ENCODE data around the gene ITPKB. TPM values are rescaled to one million over a fixed set of nuclear protein-coding genes. Genes with fewer than 3 reads are reported as not detected.
A peak's percentile ranks its signal among the peaks of the same experiment; 100 is the strongest.
"Not testable (repeated sequence)": the region's sequence is repeated elsewhere in the genome, so short reads cannot be mapped to it uniquely, and the experiment has no call there.

Gene ITPKB
- total RNA-seq, 2 experiments from 2014 or later: 43.6 to 44.4 TPM

- Mint-ChIP-seq H3K27ac (no peak overlapping the region), H3K9me3 (no peaks in the 10 kb centered on the region), H3K27me3 (peaks cover 2% of the 10 kb centered on the region), H3K36me3 (ENCODE audit: low read depth) (no peaks in the 10 kb centered on the region), H3K4me1 (no peaks in the 10 kb centered on the region), H3K4me3 (no peak overlapping the region)
- no peak for DNase-seq
- CTCF ChIA-PET: interaction anchor here (0.7 kb wide), 2 partner anchors 13 to 52 kb away, joined by 3 read pairs; no protein-coding TSS in a partner anchor
- POLR2A ChIA-PET: no interaction called here
Measured at GRCh38 chr1:226772446-226773139, 33.5 kb upstream of the ITPKB start.

- H3K4me3 Mint-ChIP-seq; H3K9me3 Mint-ChIP-seq; H3K36me3 Mint-ChIP-seq (ENCODE audit: low read depth); DNase-seq; H3K27ac Mint-ChIP-seq; POLR2A ChIA-PET: not testable (repeated sequence)
- CTCF ChIA-PET: interaction anchor here (1.2 kb wide), 1 partner anchor 159 kb away, joined by 3 read pairs; no protein-coding TSS in a partner anchor
- Mint-ChIP-seq H3K27me3 (peaks cover 13% of the 10 kb centered on the region), H3K4me1 (peaks cover 22% of the 10 kb centered on the region)
Measured at GRCh38 chr1:226767170-226767569, 28.1 kb upstream of the ITPKB start.

- peaks cover 2% of the 10 kb centered on the region for H3K9me3 Mint-ChIP-seq
- peaks cover 14% of the 10 kb centered on the region for H3K27me3 Mint-ChIP-seq
- CTCF ChIA-PET: interaction anchor here (1.2 kb wide), 1 partner anchor 158 kb away, joined by 3 read pairs; no protein-coding TSS in a partner anchor
- H3K27ac Mint-ChIP-seq: no peak overlapping the region
- H3K36me3 Mint-ChIP-seq (ENCODE audit: low read depth): no peaks in the 10 kb centered on the region
- POLR2A ChIA-PET: no interaction called here
- no peak overlapping the region for H3K4me3 Mint-ChIP-seq
- H3K4me1 Mint-ChIP-seq: peaks cover 24% of the 10 kb centered on the region
- no peak for DNase-seq
Measured at GRCh38 chr1:226766565-226766964, 27.5 kb upstream of the ITPKB start.

- ChIA-PET CTCF (no interaction called here), POLR2A (interaction anchor here (1.5 kb wide), 1 partner anchor 25 kb away, joined by 6 read pairs; the partner anchor contains the start of gene ITPKB)
- H3K27me3 Mint-ChIP-seq: peaks cover 12% of the 10 kb centered on the region
- peaks cover 28% of the 10 kb centered on the region for H3K4me1 Mint-ChIP-seq
- peaks cover 2% of the 10 kb centered on the region for H3K9me3 Mint-ChIP-seq
- no peak overlapping the region for H3K4me3 Mint-ChIP-seq
- H3K36me3 Mint-ChIP-seq (ENCODE audit: low read depth): no peaks in the 10 kb centered on the region
- H3K27ac Mint-ChIP-seq: peak overlapping the region; percentile 41
- DNase-seq: no peak
Measured at GRCh38 chr1:226764533-226764932, 25.5 kb upstream of the ITPKB start.

- Mint-ChIP-seq H3K36me3 (ENCODE audit: low read depth) (no peaks in the 10 kb centered on the region), H3K4me1 (peaks cover 28% of the 10 kb centered on the region), H3K4me3 (no peak overlapping the region), H3K27me3 (peaks cover 12% of the 10 kb centered on the region), H3K27ac (no peak overlapping the region), H3K9me3 (peaks cover 2% of the 10 kb centered on the region)
- POLR2A ChIA-PET: interaction anchor here (1.5 kb wide), 1 partner anchor 24 kb away, joined by 6 read pairs; the partner anchor contains the start of gene ITPKB
- no peak for DNase-seq
- CTCF ChIA-PET: no interaction called here
Measured at GRCh38 chr1:226763905-226764264, 24.8 kb upstream of the ITPKB start.

- DNase-seq: no peak
- H3K36me3 Mint-ChIP-seq (ENCODE audit: low read depth): no peaks in the 10 kb centered on the region
- peaks cover 12% of the 10 kb centered on the region for H3K27me3 Mint-ChIP-seq
- ChIA-PET CTCF (interaction anchor here (1.0 kb wide), 1 partner anchor 33 kb away, joined by 3 read pairs; no protein-coding TSS in a partner anchor), POLR2A (interaction anchor here (1.5 kb wide), 1 partner anchor 24 kb away, joined by 6 read pairs; the partner anchor contains the start of gene ITPKB)
- H3K4me1 Mint-ChIP-seq: peaks cover 28% of the 10 kb centered on the region
- H3K4me3 Mint-ChIP-seq: no peak overlapping the region
- no peak overlapping the region for H3K27ac Mint-ChIP-seq
- H3K9me3 Mint-ChIP-seq: peaks cover 2% of the 10 kb centered on the region
Measured at GRCh38 chr1:226762988-226763904, 24.2 kb upstream of the ITPKB start.

- no peak overlapping the region for H3K4me3 Mint-ChIP-seq
- H3K27me3 Mint-ChIP-seq: peaks cover 12% of the 10 kb centered on the region
- H3K9me3 Mint-ChIP-seq: peaks cover 2% of the 10 kb centered on the region
- CTCF ChIA-PET: interaction anchor here (1.4 kb wide), 1 partner anchor 354 kb away, joined by 3 read pairs; the partner anchor contains the start of gene PARP1
- POLR2A ChIA-PET: no interaction called here
- peaks cover 28% of the 10 kb centered on the region for H3K4me1 Mint-ChIP-seq
- no peak for DNase-seq
- no peaks in the 10 kb centered on the region for H3K36me3 Mint-ChIP-seq (ENCODE audit: low read depth)
- no peak overlapping the region for H3K27ac Mint-ChIP-seq
Measured at GRCh38 chr1:226762055-226762454, 23.0 kb upstream of the ITPKB start.

GRCh38 chr1:226761322-226761721, 22.2 kb upstream of the ITPKB start:
- no peak for DNase-seq
- peaks cover 28% of the 10 kb centered on the region for H3K4me1 Mint-ChIP-seq
- H3K4me3 Mint-ChIP-seq: no peak overlapping the region
- H3K27me3 Mint-ChIP-seq: peaks cover 6% of the 10 kb centered on the region
- ChIA-PET CTCF (interaction anchor here (1.4 kb wide), 1 partner anchor 353 kb away, joined by 3 read pairs; the partner anchor contains the start of gene PARP1), POLR2A (no interaction called here)
- H3K27ac Mint-ChIP-seq: no peak overlapping the region
- no peaks in the 10 kb centered on the region for H3K36me3 Mint-ChIP-seq (ENCODE audit: low read depth)
- peaks cover 2% of the 10 kb centered on the region for H3K9me3 Mint-ChIP-seq

- ChIA-PET CTCF (interaction anchor here (0.9 to 1.2 kb wide), 2 partner anchors 13 to 129 kb away, joined by 3 read pairs; no protein-coding TSS in a partner anchor), POLR2A (interaction anchor here (1.2 kb wide), 1 partner anchor 15 kb away, joined by 3 read pairs; no protein-coding TSS in a partner anchor)
- Mint-ChIP-seq H3K27me3 (no peaks in the 10 kb centered on the region), H3K4me1 (peaks cover 10% of the 10 kb centered on the region), H3K9me3 (no peaks in the 10 kb centered on the region), H3K27ac (no peak overlapping the region), H3K4me3 (no peak overlapping the region), H3K36me3 (ENCODE audit: low read depth) (no peaks in the 10 kb centered on the region)
- no peak for DNase-seq
Measured at GRCh38 chr1:226754793-226755533, 15.9 kb upstream of the ITPKB start.

- no peaks in the 10 kb centered on the region for H3K36me3 Mint-ChIP-seq (ENCODE audit: low read depth)
- H3K4me3 Mint-ChIP-seq: no peak overlapping the region
- ChIA-PET CTCF (no interaction called here), POLR2A (no interaction called here)
- H3K4me1 Mint-ChIP-seq: peaks cover 10% of the 10 kb centered on the region
- no peak for DNase-seq
- no peaks in the 10 kb centered on the region for H3K9me3 Mint-ChIP-seq
- no peaks in the 10 kb centered on the region for H3K27me3 Mint-ChIP-seq
- no peak overlapping the region for H3K27ac Mint-ChIP-seq
Measured at GRCh38 chr1:226754097-226754496, 15.0 kb upstream of the ITPKB start.

- Mint-ChIP-seq H3K36me3 (ENCODE audit: low read depth) (no peaks in the 10 kb centered on the region), H3K4me3 (no peak overlapping the region), H3K9me3 (no peaks in the 10 kb centered on the region), H3K27ac (no peak overlapping the region), H3K4me1 (peaks cover 10% of the 10 kb centered on the region), H3K27me3 (no peaks in the 10 kb centered on the region)
- ChIA-PET POLR2A (no interaction called here), CTCF (interaction anchor here (1.4 kb wide), 1 partner anchor 13 kb away, joined by 3 read pairs; the partner anchor contains the start of gene ITPKB)
- no peak for DNase-seq
Measured at GRCh38 chr1:226751703-226752102, 12.6 kb upstream of the ITPKB start.

GRCh38 chr1:226751214-226751613, 12.1 kb upstream of the ITPKB start:
- Mint-ChIP-seq H3K27me3 (no peaks in the 10 kb centered on the region), H3K9me3 (no peaks in the 10 kb centered on the region), H3K4me3 (no peak overlapping the region), H3K27ac (no peak overlapping the region), H3K36me3 (ENCODE audit: low read depth) (no peaks in the 10 kb centered on the region), H3K4me1 (peaks cover 10% of the 10 kb centered on the region)
- ChIA-PET POLR2A (no interaction called here), CTCF (interaction anchor here (1.4 kb wide), 1 partner anchor 12 kb away, joined by 3 read pairs; the partner anchor contains the start of gene ITPKB)
- no peak for DNase-seq
